Ecto neural progenitor cell (in vitro differentiated cells): ENCODE results near the gene BEST4.
"Not testable (repeated sequence)": the region's sequence is repeated elsewhere in the genome, so short reads cannot be mapped to it uniquely, and the experiment has no call there.

Experiments used
- DNase-seq: peaks from one replicate; pipeline ENCODE4 v3.0.0-alpha.2; 2018; ENCODE audit warnings: low spot score

Gene BEST4

GRCh38 chr1:44819196-44819607 lies 31.2 kb upstream of the BEST4 start:
- peak; percentile 53 for DNase-seq

DNA sequence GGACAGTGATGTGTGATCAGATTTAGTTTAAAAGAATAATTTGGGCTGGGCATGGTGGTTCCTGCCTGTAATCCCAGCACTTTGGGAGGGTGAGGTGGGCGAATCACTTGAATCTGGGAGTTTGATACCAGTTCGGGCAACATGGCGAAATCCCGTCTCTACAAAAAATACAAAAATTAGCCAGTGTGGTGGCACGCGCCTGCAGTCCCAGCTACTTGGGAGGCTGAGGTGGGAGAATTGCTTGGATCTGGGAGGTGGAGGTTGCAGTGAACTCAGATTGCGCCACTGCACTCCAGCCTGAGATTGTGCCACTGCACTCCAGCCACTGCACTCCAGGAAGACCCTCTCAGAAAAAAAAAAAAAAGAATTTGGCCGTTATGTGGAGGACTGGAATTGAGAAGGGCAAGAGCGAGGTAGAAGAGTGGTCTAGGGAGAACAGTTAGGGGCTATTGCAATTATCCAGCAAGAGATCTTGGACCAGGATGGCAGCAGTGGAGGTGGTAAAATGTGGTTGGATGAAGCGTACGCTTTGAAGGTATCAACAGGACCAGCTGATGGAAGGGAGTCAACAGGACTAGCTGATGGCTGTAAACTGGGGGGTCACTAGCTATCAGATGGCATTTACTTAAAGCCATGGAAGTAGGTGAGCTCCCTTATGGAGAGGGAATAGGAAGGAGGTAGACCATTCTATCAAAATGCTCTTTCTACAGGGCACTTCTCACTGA lies 30.0 kb upstream of the BEST4 start:
- DNase-seq = no peak

DNA sequence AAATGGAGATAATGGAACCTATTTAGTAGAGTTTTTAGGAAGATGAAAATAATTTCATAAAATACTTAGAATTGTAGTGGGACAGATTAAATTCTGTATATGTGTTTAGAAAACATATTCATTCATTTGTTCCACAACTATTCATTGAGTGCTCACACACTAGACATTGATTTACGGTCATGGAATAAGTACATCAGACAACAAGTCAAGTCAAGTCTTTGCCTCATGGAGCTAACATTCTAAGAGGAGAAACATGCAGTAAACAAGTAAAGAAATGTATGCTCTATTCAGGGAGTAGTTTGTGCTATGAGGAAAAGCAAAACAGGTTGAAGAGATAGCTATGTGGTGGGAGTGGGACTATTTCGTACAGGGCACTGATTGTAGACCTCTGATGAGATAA lies 29.3 kb upstream of the BEST4 start:
- no peak for DNase-seq

DNA sequence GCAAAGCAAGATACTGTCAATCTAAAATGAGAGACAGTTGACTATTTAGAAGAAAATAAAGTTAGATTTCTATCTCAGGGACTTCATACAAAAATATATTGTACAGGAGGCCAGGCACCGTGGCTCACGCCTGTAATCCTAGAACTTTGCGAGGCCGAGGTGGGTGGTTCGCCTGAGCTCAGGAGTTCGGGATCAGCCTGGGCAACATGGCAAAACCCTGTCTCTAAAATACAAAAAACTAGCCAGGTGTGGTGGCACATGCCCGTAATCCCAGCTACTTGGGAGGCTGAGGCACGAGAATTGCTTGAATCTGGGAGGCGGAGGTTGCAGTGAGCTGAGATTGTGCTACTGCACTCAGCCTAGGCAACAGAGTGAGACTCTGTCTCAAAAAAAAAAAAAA lies 28.0 kb upstream of the BEST4 start:
- DNase-seq = not testable (repeated sequence)

DNA sequence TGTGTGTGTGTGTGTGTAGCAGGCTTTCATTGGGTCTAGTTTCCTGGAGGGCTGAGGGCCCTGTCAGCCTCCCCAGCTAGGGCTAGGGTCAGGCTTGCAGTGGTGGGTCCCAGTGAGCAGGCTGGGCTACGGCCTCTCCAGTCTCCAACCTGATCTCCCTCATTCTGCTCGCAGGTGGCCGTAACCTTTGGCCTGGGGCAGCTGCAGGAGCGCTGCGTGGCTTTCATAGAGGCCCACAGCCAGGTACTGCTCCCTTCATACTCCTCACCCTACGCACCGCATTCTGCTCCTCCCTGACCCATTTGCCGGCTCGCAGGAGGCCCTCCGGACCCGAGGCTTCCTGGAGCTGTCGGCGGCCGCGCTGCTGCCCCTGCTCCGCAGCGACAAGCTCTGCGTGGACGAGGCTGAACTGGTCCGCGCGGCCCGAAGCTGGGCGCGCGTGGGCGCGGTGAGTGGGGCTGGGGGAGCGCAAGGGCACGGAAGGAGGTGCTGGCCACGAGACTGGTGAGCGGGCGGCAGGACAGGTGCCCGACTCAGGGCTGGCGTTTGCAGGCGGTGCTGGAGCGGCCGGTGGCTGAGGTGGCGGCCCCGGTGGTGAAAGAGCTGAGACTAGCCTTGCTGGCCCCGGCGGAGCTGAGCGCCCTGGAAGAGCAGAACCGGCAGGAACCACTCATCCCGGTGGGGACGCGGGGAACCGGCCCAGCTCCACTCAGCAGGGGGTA lies 25.0 kb upstream of the BEST4 start:
- DNase-seq = peak; percentile 54

- DNase-seq = no peak
Observed at GRCh38 chr1:44811234-44811633, 23.3 kb upstream of the BEST4 start.

DNA sequence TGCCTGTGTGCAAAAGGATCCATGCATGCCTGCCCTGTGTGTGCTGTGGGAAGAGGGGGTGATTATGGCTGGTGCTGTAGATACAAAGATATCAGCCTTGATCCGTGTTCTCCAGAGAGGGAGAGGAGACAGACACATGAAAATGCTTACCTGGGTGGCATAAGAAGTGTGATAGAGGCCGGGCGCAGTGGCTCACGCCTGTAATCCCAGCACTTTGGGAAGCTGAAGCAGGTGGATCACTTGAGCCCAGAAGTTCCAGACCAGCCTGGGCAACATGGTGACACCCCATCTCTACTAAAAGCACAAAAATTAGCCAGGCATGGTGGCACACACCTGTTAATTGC lies 22.8 kb upstream of the BEST4 start:
- not testable (repeated sequence) for DNase-seq

GRCh38 chr1:44810101-44810761 lies 22.3 kb upstream of the BEST4 start:
- DNase-seq = no peak

DNA sequence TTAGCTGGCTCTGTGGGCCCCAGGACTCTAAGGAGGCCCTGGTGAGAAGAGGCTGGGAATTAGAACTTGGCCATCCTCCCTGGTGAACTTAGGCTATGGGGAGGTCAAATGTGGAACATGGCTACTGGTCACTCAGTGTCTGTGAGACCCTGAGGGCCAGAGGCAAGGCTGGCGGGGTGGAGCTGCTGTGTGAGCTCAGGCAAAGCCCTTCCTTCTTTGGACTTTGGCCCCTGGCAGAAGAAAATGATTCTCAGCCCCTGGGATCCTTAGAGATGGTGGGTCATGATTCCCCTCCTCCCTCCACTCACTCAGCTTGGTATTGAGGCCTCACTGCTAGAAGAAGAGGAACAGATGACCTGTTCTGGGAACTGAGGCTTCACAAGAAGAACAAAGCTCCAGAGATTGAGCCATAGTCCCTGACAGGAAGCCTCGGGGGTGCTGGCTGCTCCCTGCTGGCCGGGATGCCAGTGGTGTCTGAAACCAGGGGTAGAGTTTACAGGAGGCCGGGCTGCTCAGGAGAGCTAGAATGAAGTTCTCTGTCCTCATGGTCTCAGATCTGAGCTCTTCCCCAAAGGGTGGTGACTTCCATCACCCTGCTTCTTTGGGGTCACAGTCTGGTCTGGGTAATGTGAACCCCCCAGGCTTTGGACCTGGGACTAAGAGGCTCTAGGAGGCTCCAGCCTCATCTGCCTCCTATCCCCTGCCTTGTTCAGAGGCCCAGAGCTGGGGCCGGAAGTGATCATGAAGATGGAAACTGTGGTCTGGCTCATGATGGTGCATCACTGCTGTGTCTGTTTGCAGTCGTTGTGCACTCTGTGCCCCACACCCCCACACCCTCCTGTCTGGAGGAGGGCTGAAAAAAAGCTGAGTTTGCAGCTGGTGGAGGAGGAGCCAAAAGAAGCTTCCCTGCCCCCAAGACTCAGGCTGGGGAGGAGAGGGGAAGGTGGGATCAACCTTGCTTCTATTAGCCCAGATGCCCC lies 21.3 kb upstream of the BEST4 start:
- no peak for DNase-seq

DNA sequence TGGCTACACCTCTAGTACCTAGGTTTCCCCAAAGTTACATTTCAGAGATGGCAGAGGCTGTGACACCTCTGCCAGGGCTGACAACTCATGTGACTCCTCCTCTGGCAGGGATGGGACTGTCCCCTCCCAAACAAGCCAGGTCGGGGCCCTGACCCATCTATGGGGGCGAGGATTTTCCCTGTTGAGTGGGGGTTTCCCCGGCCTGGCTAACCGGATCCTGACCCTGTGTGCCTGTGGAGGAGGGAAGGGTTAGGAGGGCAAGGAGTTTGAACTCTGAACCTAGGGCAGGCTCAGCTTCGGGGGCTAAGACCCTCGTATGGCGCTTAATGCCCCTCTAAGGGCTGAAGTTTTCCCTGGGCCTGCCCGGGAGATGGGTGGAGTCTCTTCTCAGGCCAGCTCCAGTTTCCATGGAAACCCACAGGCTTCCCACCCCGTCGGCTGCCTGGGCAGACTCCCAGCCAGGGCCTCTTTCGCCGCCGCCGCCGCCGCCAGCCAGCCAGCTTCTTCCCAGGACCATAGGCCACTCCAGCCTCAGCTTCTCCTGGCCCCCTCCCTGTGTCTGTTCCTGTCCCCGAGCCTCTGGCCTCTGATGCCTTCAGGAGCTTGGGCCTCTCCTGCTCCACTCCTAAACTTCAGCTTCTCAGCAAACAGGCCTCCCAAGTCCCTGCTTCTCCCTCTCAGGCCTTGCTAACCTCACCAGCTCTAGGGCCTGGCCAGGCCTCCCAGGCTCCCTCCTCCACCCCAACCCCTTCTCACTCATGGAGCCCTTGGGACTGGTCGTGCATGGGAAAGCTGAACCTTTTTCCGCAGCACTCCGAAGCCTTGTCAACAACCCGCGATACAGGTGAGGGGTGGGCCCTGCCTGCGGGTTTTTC lies 20.3 kb upstream of the BEST4 start, which contains the start of gene BTBD19:
BTBD19 (plus strand) TSS at position 461 of the 875 bp plus-strand sequence; CDS start at position 759, 298 bp downstream.
- peak; percentile 91 for DNase-seq

DNA sequence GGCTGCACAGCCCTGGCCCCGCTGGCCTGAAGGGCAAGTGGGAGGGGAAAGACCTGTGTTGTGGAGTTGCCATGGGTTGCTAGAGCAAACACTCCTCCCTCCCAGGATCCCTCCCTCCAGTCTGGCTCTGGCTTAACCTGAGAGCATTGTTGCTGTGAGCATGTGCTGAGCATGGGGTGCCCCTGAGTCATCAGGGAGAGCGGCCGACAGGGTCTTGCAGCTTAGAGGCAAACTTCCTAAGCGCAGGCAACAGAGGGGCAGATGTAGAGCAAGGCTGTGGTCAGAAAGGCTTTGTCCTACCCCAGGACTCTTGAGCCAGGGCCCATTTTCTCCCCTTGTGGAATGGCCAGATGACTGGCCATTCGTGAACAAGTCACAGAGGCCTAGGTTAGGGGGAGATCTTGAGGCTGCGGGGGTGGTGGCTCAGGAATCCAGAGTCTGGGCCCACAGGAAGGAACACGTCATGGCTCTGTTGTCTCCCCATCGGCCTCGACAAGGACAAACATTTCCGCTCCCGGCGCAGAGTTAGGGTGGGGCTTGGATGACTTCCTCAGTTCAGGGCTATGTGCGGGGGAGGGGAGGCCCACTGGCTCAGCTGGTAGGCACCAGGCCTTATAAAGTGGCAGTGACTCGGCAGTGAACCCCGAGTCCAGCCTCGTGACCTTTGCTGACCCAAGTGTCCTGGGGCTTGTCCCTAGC lies 19.5 kb upstream of the BEST4 start:
- DNase-seq = peak; percentile 89

GRCh38 chr1:44806704-44807363 lies 18.9 kb upstream of the BEST4 start, which contains the start of gene DYNLT4:
Gene DYNLT4 (minus strand): TSS chr1:44807351. CDS start chr1:44806668, 683 bp downstream.
- DNase-seq = no peak

GRCh38 chr1:44806025-44806703 lies 18.2 kb upstream of the BEST4 start:
- DNase-seq = peak; percentile 48

GRCh38 chr1:44805311-44806024 lies 17.5 kb upstream of the BEST4 start:
- DNase-seq = no peak

GRCh38 chr1:44803312-44804095 lies 15.5 kb upstream of the BEST4 start:
- no peak for DNase-seq

GRCh38 chr1:44803062-44803311 lies 15.0 kb upstream of the BEST4 start:
- DNase-seq = no peak

- peak; percentile 81 for DNase-seq
Observed at GRCh38 chr1:44802306-44803061, 14.5 kb upstream of the BEST4 start.
